COLO668 (cell line): ENCODE data around the gene PRKCSH.

Experiments used
- DNase-seq: peaks from one replicate; lab custom pipeline; 2025; ENCODE audit not compliant: unreplicated experiment; lab: John Stamatoyannopoulos, UW

PRKCSH gene

GRCh38 chr19:11495885-11496284 lies 60.5 kb downstream of the PRKCSH start:
- no peak for DNase-seq

GRCh38 chr19:11496391-11497163 lies 61.1 kb downstream of the PRKCSH start:
- peak; percentile 71 for DNase-seq

DNA sequence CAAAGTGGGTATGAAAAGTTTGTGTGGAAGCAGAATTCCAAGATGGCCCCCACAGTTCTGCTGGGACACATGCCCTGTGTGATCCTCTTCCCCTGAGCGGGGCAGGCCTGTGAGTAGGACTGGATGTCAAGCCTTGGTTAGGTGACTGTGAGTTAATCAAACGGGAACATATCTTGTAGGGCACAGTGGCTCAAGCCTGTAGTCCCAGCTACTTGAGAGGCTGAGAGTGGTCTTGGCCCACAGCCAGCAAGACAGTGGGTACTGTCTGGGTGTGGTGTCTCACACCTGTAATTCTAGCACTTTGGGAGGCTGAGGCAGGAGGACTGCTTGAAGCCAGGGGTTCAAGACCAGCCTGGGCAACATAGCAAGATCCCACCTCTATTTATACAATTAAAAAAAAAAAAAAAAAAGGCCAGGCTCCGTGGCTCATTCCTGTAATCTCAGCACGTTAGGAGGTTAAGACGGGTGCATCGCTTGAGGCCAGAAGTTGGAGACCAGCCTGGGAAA lies 63.8 kb downstream of the PRKCSH start:
- DNase-seq, result no peak

- no peak for DNase-seq
Measured at GRCh38 chr19:11499890-11500420, 64.5 kb downstream of the PRKCSH start.
